Middle frontal gyrus (tissue), 1 donor: ENCODE data around the gene SPATA13.
"Not testable (repeated sequence)": the region's sequence is repeated elsewhere in the genome, so short reads cannot be mapped to it uniquely, and the experiment has no call there.

Experiments
- DNase-seq: peaks from one replicate; pipeline ENCODE4 v3.0.0-alpha.2; 2015; ENCODE audit warnings: low spot score; ENCODE audit errors: extremely low spot score

The SPATA13 gene

GRCh38 chr13:24194447-24194846 is 33.9 kb downstream of the SPATA13 start:
- no peak for DNase-seq

GRCh38 chr13:24195626-24196025 is 35.1 kb downstream of the SPATA13 start:
- no peak for DNase-seq

GRCh38 chr13:24196593-24197197 is 36.2 kb downstream of the SPATA13 start:
- DNase-seq = no peak

- DNase-seq = no peak
These were observed 38.5 kb downstream of the SPATA13 start for GRCh38 chr13:24199016-24199415.

- DNase-seq = no peak
These were observed 41.7 kb downstream of the SPATA13 start for GRCh38 chr13:24202215-24202614.

- no peak for DNase-seq
These were observed 42.8 kb downstream of the SPATA13 start for GRCh38 chr13:24203273-24203672.

GRCh38 chr13:24203811-24204210 is 43.3 kb downstream of the SPATA13 start:
- DNase-seq = no peak

GRCh38 chr13:24205076-24205475 is 44.6 kb downstream of the SPATA13 start:
- DNase-seq = not testable (repeated sequence)

GRCh38 chr13:24207841-24208667 is 47.5 kb downstream of the SPATA13 start:
- DNase-seq = no peak

GRCh38 chr13:24209138-24209537 is 48.6 kb downstream of the SPATA13 start:
- DNase-seq = no peak

- DNase-seq = no peak
These were observed 51.7 kb downstream of the SPATA13 start for GRCh38 chr13:24212254-24212653.

- DNase-seq = no peak
These were observed 52.2 kb downstream of the SPATA13 start for GRCh38 chr13:24212674-24213073.

GRCh38 chr13:24213932-24214331 is 53.4 kb downstream of the SPATA13 start:
- DNase-seq = no peak

GRCh38 chr13:24214528-24214927 is 54.0 kb downstream of the SPATA13 start:
- no peak for DNase-seq

- no peak for DNase-seq
These were observed 54.6 kb downstream of the SPATA13 start for GRCh38 chr13:24215126-24215525.

- no peak for DNase-seq
These were observed 55.2 kb downstream of the SPATA13 start for GRCh38 chr13:24215732-24216131.

GRCh38 chr13:24216176-24216575 is 55.7 kb downstream of the SPATA13 start:
- DNase-seq = no peak

GRCh38 chr13:24216779-24217178 is 56.3 kb downstream of the SPATA13 start:
- DNase-seq = not testable (repeated sequence)

- no peak for DNase-seq
These were observed 57.2 kb downstream of the SPATA13 start for GRCh38 chr13:24217601-24218281.

GRCh38 chr13:24218338-24218737 is 57.8 kb downstream of the SPATA13 start:
- DNase-seq = no peak

- no peak for DNase-seq
These were observed 58.5 kb downstream of the SPATA13 start for GRCh38 chr13:24218977-24219376.

- DNase-seq = peak; percentile 81
These were observed 59.7 kb downstream of the SPATA13 start for GRCh38 chr13:24220086-24220703.
